GM18909 (cell line): ENCODE data around the gene KMT5C.
"Not testable (repeated sequence)": the region's sequence is repeated elsewhere in the genome, so short reads cannot be mapped to it uniquely, and the experiment has no call there.

Experiments
- ATAC-seq: cut with Tn5 transposase; IDR thresholded peaks from one replicate; pipeline ENCODE4 v1.9.1; 2021; ENCODE audit warnings: mild to moderate bottlenecking; ENCODE audit not compliant: unreplicated experiment, poor library complexity

KMT5C gene

DNA sequence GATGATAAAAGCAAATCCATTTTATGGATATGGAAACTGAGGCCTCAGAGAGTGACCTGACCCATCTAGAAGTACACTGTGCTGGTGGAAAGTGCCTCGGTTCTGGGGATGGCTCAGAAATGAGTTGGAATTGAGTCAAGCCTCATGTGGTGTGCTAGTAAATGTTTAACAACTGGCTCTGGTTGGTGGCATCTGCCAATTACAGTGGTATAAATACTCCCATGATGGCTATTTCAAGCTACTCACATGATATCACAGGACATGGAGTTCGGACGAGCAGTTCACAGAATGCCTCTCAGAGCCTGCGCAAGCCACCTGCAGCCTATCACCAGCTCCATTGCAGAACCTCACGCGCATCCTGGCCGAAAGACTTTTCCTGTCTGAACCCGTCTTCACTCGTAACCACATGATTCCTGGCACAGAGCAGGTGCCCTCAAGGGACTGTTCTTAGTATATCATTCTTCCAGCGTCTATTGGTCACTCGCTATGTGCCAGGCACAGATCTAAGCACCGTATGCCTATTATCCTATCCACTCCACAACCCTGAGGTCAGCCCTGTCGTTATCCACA is 23.6 kb upstream of the KMT5C start:
- no peak for ATAC-seq

DNA sequence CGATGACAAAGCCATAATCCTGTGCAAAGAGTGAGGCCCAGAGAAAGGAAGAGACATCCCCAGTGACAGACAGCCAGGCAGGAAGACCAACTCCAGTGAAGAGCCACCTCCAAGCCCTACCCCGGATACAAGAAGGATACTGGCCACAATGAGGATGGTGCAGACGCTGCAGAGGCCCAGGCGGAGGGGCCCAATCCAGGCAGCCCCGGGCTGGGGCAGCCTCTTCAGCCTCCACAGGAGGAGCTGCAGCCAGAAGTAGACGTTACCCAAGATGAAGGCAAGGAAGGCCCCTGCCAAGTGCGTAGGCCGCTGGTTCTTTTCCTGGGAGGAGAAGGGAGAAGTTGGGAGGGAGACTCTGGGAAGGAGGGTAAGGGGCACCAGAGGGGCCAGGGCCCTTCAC is 23.0 kb upstream of the KMT5C start:
- ATAC-seq: no peak

DNA sequence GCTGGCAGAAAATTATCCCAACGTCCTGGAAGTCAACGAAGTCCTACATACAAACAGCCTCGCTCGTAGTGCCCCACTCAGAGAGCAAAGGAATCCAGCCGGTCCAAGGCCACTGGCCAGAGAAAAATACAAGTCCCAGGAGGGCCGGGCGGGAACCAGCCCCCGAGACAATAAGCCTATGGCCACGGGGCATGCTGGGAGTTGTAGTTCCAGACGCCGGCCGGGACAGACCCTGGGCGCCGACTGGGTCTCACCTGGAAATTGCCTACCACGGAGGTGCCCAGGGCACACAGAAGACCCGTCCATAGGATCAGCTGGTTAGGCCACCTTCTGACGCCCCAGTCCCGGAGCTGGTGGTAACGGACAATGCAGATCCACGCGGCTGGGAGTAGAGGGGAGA is 19.9 kb upstream of the KMT5C start:
- ATAC-seq: no peak

DNA sequence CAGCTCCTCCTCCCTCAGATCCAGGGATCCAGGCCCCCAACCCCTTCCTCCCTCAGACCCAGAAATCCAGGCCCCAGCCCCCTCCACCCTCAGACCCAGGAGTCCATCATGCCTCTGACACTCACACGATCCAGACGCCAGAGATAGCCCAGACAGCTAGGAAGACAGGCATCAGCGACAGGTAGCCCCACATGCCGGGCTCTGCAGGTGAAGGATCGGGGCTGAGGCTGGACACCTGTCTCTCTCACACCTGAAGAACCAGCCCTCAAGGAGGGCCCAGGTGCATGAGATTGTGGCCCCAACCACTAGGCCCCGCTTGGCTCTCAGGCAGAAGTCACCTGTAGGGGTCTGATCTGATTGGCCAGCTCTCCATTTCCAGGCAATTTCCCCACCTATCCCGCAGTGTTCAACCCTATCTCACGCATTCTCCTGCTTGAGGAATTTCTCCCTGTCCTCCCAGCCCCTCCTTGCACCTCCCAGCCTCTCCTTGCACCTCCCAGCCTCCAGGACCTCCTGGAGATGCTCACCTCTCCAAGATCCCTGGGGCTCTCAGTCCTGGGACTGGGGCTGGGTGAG is 18.7 kb upstream of the KMT5C start:
- ATAC-seq: no peak

DNA sequence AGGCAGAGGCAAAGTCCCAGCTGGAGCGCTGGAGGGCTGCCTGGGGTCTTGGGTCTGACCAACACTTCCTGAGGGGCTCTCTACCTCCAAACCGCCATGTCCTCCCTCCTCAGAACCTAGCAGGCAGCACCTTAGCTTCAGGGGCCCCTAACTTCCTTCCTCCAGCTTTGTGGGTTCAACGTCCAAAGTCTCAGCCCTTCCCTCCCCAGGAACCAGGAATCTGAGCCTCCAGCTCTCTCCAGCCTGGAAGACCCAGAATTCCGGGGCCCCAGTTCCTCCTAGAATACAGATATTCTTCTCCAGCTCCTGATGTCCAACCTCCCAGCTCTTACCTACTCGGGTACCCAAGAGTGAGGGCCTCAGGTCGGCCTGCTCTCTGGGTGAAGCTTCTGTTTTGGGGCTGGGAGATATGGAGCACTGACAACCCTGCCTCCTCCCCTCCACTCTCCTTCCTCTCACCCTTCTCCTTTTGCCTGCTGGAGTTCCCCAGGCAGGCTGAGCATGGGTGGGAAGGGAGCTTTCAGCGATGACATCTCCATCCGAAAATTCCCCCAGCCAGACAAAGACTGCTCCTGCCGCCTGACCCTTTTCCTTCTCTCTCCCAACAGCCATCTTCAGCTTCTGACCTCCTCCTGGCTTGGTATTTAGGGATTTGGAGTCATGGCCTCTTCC is 18.1 kb upstream of the KMT5C start:
- no peak for ATAC-seq

DNA sequence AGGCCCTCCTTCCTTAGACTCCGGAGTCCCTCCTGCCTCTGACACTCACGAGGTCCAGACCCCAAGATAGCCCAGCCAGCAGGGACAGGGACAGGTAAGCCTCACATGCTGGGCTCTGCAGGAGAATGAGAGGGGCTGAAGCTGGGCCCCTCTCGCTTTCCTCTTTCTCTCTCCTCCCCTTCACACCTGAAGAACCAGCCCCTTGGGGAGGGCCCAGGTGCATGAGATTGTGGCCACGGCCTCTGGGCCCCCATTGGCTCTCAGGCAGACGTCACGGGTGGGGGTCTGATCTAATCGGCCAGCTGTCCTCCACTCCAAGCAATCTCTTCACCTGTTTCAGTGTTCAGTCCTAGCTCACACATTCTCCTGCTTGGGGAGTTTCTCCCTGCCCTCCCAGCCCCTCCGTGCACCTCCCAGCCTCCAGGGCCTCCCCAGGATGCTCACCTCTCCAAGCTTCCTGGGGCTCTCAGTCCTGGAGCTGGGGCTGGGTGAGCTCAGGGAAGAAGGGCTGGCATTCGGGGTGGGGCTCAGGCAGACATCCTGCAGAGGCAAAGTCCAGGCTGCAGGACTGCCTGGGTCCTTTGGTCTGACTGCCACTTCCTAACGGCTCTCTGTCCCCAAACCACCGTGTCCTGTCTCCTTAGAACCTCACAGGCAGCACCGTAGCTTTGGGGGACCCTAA is 17.3 kb upstream of the KMT5C start:
- no peak for ATAC-seq

DNA sequence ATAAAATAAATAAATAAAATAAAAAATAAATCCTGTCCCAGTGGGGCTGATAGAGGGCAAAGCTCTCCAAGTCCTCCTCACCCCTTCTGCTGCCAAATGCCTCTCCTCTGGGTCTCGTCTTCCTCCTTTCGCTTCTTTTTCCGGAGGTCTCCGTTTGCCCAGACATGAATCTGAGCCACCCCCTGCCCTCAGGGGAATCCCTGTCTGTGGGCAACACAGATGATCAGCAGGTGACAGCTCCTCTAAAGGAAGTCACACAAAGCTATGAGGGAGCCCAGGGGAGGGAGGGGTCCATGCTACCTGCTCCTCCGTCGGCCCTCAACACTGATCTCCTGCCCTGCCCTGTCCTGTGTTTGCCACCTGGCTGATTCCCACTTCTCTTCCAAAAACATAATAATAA is 15.0 kb upstream of the KMT5C start:
- ATAC-seq: no peak

DNA sequence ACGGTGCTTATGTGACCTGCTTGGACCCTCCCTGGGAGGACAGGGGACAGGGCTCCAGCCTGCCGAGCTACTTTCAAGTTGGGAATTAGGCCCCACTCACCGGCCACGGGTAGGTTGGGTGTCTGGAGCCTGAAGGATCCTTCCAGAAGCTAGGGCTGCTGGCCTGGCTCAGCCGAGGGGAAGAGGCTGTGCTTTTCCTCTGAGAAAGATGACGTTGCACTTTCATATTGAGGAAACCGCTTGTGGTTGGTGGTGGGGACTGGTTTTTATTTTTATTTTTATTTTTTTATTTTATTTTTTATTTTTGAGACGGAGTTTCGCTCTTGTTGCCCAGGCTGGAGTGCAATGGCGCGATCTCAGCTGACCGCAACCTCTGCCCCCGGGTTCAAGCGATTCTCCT is 14.5 kb upstream of the KMT5C start, which contains the start of gene TMEM150B:
Gene TMEM150B (minus strand): TSS at position 170 of the 400 bp plus-strand sequence. CDS start 4,305 bp downstream, outside the sequence.
- no peak for ATAC-seq

DNA sequence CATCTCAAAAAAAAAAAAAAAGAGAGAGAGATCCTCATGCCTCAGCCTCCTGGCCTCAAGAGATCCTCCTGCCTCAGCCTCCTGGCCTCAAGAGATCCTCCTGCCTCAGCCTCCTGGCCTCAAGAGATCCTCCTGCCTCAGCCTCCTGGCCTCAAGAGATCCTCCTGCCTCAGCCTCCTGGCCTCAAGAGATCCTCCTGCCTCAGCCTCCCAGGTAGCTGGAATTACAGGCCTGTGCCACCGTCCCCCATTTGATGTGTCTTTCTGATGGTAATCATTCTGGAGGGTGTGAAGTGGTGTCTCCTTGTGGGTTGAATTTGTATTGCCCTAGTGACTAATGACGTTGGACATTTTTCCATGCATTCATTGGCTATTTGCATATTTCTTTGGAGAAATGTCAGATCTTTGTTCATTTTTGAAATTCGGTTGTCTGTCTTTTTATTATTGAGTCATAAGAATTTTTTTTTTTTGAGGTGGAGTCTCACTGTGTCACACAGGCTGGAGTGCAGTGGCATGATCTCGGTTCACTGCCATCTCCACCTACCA is 10.8 kb upstream of the KMT5C start:
- not testable (repeated sequence) for ATAC-seq

DNA sequence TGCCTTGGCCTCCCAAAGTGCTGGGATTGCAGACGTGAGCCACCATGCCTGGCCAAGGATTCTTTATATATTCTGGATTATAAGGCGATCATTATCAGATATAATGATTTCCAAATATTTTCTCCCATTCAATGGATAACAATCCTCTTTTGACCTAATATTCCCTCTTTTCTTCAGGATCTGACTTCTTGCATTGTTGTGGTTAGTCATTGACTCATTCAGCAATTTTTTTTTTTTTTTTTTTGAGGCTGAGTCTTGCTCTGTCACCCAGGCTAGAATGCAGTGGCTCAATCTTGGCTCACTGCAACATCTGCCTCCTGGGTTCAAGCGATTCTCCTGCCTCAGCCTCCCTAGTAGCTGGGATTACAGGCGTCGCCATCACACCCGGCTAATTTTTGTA is 9.9 kb upstream of the KMT5C start:
- ATAC-seq: not testable (repeated sequence)

DNA sequence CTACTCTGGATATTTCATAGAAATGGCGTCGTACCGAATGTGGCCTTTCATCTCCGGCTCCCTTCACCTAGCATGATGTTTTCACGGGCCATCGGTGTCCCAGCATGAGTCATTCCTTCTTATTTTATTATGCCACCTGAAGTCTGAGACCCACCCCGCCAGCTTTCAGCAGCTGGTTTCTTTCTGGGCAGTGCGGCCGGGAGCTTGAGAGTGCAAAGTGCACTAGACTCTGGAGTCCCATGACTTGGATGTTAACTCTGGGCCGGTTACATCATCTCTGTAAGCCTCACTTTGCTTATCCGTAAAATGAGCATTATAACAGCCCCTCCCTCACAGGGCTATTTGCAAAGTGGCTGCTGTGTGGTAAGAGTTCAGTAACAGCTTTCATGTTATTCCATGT is 5.8 kb upstream of the KMT5C start:
- ATAC-seq: no peak

DNA sequence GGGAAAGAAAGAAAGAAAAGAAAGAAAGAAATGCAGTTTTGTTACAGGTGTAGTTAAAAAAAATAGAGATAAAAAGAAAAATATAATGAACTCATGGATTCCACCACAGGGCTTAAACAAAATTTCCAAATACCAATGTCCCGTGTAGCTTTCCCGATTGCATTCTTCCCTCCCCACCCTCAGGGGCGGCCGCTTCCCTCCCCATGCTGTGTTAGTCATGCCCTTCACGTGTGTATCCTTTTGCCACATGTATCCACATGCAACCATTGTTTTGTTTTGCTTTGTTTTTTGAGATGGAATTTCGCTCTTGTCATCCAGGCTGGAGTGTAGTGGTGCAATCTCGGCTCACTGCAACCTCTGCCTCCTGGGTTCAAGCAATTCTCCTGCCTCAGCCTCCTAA is 3.6 kb upstream of the KMT5C start:
- ATAC-seq: no peak

DNA sequence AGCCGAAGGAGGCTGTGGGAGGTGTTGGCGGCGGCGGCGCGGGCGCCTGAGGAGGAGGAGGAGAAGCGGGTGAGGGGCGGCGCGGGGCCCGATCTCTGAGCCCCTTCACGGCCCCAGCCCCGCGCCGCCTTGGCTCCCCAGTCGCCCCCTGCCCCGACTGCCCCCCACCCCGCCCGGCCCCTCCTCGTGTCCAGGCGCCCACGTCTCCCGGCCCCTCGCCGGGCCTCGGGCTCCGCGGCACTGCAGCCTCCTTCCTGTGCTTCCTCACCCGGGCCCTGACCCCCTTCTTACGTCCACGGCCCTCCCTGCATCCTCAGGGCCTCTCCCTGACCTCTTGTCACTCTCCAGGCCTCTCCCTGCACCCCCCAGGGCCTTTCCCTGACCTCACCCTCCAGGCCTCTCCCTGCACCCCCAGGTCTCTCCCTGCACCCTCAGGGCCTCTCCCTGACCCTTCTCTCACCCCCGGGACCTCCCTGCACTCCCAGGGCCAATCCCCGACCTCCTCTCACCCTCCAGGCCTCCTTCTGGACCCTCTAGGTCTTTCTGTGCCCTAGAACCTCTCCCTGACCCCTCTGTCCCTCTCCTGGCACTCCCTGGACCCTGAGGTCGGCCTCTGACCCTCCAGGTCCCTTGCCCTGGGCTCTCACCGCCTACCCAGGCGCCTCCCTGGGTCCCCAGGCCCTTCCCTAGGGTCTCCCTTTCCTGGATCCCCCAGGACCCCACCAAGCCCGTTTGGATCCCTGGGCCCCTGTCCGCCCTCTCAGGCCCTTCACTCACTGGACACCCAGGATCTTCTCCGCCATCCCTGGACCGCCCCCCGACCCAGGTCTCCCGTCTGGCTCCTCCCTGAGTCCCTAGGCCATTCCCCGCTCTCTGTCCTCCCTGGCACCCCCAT is 460 bp downstream of the KMT5C start:
- no peak for ATAC-seq

DNA sequence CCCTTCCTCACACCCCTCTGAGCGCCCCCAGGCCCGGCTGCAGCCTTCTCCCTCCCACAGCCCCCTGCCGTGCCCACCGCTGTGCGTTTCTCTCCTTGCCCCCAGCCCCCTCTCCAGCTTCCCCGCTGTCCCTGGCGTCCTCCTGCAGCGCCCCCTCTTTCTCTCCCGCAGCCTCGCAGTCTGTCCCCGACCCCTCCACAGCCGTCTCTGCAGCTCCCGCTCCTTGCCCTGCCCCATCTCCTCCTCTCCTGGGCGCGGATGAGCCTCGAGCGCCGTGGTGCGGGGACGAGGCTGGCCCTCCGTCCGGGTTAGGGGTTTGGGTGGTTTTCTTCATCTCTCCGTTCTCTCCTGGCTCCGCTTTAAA is 1.1 kb downstream of the KMT5C start:
- no peak for ATAC-seq

DNA sequence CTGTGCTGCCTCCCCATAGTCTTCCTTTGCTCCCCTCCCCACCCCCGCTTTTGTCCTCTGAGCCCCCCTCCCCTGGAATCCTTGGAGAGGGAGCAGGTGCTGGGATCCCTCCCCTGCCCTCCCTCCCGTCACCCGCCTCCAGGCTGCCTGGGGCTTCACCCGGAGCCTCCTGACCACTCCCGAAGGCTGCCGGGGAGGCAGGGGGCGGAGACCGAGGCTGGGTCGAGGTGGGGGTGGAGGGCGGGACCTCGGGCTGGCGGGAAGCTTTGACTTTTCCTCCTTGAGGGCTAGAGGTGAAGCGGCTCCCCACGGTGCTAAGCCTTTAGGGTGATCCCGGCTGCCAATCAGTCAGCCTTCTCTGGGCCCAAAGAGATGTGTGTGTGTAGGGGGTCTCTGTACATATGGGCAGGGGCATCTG is 1.5 kb downstream of the KMT5C start:
- ATAC-seq: no peak

DNA sequence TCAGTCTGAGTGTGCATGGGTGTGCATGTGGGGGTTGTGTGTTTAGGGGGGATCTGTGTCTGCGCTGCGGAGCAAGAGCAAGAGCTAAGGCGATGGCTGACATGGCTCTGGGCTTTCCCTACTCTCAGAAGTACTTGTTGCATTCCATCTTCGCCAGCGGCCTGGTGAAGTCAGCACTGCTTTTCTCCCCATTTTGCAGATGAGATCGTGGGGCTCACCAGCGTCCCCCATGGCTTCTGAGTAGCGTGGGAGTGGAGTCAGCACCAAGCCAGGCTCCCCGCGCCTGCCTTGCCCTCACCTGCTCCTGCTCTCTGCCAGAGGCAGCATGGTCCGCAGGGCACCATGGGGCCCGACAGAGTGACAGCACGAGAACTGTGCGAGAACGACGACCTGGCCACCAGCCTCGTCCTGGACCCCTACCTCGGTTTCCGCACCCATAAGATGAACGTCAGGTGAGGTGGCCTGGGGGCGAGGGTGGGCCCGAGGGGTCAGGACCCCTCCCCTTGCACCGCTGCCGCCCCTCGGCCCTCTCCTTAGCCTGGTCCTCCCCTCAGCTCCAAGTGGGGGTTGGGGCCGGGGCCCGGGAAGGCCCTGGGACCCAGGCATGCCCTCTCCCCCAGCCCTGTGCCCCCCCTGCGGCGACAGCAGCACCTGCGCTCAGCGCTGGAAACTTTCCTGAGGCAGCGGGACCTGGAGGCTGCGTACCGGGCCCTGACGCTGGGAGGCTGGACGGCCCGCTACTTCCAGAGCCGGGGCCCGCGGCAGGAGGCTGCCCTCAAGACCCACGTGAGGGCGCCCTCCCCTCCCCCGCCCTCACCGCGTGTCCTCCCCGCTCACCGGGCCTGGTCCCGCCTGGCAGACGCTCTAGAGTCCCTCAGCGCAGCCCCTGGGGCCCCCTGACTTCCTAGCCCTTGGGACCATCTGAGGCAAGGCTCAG is 2.2 kb downstream of the KMT5C start:
- no peak for ATAC-seq

DNA sequence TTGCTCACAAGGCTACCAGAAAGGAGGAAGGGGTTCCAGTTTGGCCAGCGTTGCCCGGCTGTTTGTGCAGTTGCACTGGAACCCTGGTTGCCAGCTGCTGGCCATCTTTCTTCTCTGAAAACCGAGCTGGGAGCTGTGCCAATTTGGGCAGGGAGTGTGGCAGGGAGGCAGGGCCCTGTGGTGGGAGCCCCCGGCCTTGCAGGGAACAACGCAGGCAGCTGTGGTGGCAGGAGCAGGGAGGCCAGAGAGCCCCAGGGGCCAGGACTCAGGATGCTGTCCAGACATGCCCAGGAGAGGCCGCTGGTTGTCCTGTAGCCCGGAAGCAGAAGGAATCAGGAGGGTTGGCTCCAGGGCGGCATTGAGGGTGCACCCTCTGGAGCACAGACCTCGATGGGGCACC is 4.8 kb downstream of the KMT5C start:
- no peak for ATAC-seq

DNA sequence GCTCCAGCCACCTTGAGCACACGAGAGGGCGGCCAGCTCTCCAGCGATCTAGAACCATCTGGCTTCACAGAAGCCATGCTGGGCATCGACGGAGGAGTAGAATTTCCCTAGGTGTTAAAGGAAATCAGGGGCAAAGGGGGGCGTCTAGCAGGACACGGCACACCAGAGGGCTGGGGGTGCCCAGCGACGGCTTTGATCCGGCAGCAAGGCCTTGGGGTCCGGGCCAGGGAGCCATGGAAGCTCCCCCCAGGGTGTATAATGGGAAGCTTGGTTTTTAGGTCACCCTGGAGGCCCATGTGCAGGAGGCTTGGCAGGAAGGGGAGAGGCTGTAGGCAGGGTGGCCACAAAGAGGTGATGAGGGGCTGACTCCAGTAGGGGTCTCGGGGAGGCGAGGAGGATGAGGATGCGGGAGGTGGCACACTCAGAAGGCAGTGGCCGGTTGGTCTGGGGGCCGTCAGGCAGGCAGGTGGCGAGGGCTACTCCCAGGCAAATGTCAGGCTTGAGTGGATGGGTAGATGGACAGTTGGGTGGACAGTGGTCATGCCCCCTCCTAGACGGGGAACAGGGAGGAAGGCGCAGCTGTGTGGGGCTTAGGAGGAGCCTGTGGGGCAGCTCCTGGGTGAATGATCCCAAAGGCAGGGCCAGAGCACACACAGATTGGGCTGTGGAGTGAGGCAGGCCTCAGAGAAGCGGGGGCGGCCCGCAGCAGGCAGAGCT is 5.6 kb downstream of the KMT5C start:
- no peak for ATAC-seq
